GM12874 (cell line): ENCODE results near the gene PADI3.

Experiments used
- TF ChIP-seq, protein P1 (sequence below): IDR thresholded peaks from 2 replicates; pipeline ENCODE4 v1.5.1; 2011; ENCODE audit warnings: low read depth, mild to moderate bottlenecking, control low read depth, low read length, moderate library complexity; ENCODE audit not compliant: insufficient read depth

PADI3 gene

DNA sequence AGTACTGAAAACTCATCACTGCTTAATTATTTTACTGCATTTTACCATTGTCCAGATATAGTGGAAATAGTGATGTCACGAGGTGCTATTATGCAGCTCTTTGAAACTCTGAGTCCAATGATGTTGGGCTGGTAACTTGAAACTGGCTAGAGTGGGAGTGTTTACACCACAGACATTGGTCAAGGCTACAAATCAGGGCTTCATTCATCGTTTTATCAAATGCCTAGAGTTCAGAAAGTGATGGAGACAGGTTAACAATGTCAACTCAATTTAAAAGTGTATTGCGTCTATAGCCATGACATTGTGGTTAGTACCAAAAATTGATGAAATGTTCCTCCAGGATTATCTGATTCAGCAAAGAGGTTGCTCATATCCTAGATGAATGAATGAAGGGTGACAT lies 31.3 kb upstream of the PADI3 start:
- TF ChIP-seq, protein P1, sequence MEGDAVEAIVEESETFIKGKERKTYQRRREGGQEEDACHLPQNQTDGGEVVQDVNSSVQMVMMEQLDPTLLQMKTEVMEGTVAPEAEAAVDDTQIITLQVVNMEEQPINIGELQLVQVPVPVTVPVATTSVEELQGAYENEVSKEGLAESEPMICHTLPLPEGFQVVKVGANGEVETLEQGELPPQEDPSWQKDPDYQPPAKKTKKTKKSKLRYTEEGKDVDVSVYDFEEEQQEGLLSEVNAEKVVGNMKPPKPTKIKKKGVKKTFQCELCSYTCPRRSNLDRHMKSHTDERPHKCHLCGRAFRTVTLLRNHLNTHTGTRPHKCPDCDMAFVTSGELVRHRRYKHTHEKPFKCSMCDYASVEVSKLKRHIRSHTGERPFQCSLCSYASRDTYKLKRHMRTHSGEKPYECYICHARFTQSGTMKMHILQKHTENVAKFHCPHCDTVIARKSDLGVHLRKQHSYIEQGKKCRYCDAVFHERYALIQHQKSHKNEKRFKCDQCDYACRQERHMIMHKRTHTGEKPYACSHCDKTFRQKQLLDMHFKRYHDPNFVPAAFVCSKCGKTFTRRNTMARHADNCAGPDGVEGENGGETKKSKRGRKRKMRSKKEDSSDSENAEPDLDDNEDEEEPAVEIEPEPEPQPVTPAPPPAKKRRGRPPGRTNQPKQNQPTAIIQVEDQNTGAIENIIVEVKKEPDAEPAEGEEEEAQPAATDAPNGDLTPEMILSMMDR = no peak

DNA sequence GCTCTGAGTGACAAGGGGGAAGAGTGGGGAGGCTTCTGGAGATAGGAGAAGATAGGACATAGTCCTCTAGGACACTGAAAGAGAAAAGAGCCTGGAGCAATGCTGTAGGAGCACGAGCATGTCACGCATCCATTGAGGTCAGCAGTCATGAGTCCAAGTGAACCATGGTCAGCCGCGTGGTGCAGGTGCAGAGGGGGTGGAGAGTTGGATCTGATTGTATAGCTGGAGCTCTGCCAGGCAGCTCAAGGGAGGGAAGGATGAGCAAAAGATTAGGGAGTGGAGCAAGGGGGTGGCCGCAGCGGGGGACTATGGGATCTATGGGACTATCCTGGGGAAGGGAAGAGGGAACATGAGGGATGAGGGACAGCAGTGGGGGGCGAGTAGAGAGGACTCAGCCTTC lies 30.0 kb upstream of the PADI3 start:
- TF ChIP-seq, protein P1 = no peak

DNA sequence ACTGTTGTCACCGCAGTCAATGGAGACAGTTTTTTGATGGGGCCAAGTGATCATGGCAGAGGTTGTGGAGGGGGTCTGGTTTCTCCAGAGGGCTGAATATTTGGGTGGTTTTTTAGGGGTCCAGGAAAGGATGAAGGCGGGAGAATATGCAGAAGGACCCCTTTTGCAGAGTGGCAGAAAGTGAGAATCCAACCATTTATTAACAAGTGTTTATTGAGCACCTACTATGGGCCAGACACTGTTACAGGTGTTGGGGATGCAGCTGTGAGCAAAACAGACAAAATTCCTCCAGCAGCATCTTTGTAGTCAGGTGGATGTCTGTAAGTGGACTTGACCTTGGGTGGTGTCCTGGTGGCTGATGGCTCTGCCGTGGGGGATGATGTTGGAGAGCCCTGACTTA lies 28.6 kb upstream of the PADI3 start:
- TF ChIP-seq, protein P1 = no peak

DNA sequence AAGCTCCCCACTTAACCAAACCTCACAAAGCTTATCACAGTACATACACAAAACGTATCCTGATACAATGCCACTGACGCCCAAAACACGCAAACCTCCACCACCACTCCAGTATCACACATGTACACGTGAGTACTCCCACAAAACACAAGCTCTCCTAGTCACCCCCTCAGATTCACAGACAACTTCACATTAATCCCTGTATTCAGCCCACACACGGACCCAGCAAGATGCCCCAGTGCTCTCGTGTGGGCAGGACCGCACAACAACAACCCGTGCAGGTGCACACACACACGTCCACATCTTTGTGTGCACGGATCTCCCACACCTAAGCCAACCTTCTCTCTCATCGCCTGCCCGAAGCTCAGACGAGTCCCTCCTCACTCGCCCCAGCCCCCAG lies 26.3 kb upstream of the PADI3 start:
- TF ChIP-seq, protein P1 = no peak

DNA sequence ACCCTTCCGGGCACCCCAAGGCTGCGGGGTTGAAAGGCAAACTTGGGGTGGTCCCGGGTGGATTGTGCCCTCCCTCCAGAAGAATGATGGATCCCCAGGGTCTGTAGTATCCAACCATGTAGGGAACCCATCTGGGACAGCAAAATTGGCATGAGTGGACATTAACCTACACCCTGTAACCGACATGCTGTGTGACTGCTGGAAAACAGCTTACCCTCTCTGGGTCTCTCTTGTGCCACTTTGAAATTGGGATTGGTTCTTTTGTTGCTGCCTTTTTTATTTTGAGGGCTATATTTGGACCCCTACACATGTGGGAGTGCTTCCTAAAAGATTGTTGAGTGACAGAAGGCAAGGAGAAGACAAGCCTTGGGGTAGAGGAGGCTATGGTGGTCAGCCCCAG lies 24.5 kb upstream of the PADI3 start:
- TF ChIP-seq, protein P1 = no peak

- TF ChIP-seq, protein P1 = no peak
These were observed 23.8 kb upstream of the PADI3 start for GRCh38 chr1:17225140-17225539.

DNA sequence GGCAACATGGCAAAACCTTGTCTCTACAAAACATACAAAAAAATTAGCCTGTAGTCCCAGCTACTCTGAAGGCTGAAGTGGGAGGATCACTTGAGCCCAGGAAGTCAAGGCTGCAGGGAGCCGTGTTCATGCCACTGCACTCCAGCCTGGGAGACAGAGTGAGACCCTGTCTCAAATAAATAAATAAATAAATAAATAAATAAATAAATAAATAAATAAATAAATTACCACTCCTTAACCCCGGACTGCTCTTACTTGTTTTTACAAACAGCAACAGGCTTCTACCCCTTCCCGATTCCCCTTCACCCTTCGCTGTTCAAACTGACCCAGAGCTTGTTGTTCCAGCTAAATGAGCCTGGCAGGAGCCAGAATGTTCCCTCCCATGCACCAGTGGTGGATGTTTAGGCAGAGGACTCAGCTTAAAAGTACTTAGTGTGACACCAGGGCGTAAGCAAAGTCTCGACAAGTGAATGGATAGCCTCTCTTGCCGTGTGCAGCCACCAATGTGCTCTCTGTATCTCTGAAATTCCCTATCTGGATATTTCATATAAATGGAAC lies 21.5 kb upstream of the PADI3 start:
- TF ChIP-seq, protein P1 = no peak
